ENCODE data around the gene ZNF780A.
A peak's percentile ranks its signal among the peaks of the same experiment; 100 is the strongest.
"Not testable (repeated sequence)": the region's sequence is repeated elsewhere in the genome, so short reads cannot be mapped to it uniquely, and the experiment has no call there.

Gene ZNF780A

DNA sequence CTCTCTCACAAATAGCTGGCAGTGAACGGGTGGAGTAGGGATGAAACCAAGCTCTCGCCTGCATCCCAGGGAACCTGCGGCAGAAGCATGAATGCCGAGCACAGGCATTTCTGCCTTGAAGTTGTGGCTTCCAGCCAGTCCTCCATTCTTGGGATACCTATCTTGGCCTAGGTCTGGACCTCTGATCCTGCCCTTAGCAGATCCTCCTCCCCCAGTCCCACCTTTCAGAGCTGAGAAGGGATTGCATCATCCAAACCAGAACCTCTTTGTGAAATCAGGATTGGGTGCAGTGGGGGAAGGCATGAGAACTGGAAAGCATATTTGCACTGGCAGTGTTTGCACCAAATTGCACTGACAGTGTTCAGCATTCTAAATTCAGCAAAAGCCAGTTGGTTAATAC is 5.8 kb downstream of the ZNF780A start:
- DNase-seq (ENCODE audit: low read depth, low spot score): no peak

GRCh38 chr19:40081411-40081810 is 9.3 kb downstream of the ZNF780A start:
- DNase-seq (ENCODE audit: low read depth, low spot score): no peak

DNA sequence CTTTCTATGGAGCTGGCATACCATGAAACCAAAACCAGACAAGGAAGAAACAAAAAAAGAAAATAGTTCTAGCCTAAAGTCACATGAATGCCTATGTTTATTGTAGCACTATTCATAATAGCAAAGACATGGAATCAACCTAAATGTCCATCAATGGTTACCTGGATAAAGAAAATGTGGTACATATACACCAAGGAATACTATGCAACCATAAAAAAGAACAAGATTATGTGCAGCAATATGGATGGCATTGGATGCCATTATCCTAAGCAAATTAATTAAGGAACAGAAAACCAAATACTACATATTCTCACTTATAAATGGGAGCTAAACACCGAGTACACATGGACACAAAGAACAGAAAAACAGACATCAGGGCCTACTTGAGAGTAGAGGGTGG is 10.5 kb downstream of the ZNF780A start:
- DNase-seq (ENCODE audit: low read depth, low spot score): no peak

DNA sequence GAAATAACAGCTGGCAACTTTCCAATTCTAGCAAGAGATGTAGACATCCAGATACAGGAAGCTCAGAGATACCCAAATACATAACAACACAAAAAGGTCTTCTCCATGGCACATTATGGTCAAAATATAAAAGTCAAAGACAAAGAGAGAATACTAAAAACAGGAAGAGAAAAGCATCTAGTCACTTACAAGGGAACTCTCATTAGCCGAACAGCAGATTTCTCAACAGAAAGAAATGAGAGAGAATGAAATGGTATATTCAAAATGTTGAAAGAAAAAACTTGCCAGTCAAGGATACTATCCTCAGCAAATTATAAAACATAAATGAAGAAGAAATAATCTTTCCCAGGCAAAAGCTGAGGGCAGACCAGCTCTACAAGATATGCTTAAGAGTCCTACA is 12.4 kb downstream of the ZNF780A start:
- DNase-seq (ENCODE audit: low read depth, low spot score): no peak

GRCh38 chr19:40070058-40070457 is 20.7 kb downstream of the ZNF780A start:
- DNase-seq (ENCODE audit: low read depth, low spot score): no peak

GRCh38 chr19:40059624-40060023 is 31.1 kb downstream of the ZNF780A start:
- no peak for DNase-seq (ENCODE audit: low read depth, low spot score)

- no peak for DNase-seq (ENCODE audit: low read depth, low spot score)
These were observed 33.6 kb downstream of the ZNF780A start for GRCh38 chr19:40057166-40057565.

GRCh38 chr19:40056505-40056904 is 34.2 kb downstream of the ZNF780A start:
- DNase-seq (ENCODE audit: low read depth, low spot score): no peak

DNA sequence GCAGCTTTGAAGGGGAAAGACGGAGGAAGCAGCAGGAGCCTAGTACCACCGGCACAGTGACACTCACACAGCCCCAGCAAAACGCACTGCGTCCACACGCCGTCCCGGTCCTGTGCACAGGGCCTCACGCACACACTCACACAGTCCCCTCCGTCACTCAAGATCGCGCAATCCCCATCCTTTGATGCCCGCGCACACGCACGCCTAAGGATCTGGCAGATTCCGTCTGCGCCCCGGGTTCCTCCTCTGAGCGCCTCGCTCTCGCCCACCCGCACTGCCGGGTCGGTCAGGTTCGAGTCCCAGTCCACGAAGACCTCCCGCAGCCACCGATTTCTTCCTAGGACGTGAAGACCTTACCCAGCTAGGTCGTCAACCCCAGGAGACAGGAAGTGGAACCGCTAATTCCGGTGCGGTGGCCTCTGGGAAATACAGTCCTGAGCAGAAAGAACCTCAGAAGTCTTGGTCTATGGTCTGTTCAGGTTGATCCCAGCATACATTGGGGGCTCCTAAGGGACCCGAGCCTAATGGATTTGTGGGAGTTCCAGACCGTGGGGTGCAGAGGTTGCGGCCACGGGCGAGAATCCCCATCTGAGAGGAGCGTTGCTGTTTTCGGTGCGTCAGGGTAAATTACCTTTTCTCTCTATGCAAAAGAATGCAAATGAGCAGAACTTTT is 34.8 kb downstream of the ZNF780A start, which contains the start of gene ZNF780B:
Gene ZNF780B, minus strand, starts transcription at position 400 of the 673 bp plus-strand sequence. CDS start 5,899 bp downstream, outside the sequence.
- peak; percentile 63 for DNase-seq (ENCODE audit: low read depth, low spot score)

DNA sequence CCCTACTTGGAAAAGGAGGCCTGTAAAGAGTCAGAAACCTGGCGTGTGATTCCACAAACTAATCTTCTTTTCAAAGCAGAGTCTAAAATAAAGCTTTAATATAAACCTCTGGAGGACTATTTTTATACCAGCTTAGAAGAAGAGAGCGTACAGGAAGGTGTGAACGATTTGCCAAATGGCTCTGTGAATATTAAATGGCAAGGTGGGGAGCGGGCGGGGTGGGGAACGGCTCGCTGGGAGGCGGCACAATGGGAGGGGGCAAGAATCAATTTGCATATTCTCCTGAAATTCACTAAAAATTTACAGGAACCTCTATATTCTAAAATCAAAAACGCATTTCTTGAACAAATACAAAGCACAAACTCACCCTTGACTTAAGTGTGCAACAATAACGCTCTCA is 35.7 kb downstream of the ZNF780A start:
- no peak for DNase-seq (ENCODE audit: low read depth, low spot score)

GRCh38 chr19:40054632-40055031 is 36.1 kb downstream of the ZNF780A start:
- no peak for DNase-seq (ENCODE audit: low read depth, low spot score)

GRCh38 chr19:40053491-40053890 is 37.3 kb downstream of the ZNF780A start:
- no peak for DNase-seq (ENCODE audit: low read depth, low spot score)

- DNase-seq (ENCODE audit: low read depth, low spot score): not testable (repeated sequence)
These were observed 49.0 kb downstream of the ZNF780A start for GRCh38 chr19:40041718-40042117.

- not testable (repeated sequence) for DNase-seq (ENCODE audit: low read depth, low spot score)
These were observed 52.7 kb downstream of the ZNF780A start for GRCh38 chr19:40038047-40038446.

- DNase-seq (ENCODE audit: low read depth, low spot score): no peak
These were observed 54.7 kb downstream of the ZNF780A start for GRCh38 chr19:40035996-40036395.

DNA sequence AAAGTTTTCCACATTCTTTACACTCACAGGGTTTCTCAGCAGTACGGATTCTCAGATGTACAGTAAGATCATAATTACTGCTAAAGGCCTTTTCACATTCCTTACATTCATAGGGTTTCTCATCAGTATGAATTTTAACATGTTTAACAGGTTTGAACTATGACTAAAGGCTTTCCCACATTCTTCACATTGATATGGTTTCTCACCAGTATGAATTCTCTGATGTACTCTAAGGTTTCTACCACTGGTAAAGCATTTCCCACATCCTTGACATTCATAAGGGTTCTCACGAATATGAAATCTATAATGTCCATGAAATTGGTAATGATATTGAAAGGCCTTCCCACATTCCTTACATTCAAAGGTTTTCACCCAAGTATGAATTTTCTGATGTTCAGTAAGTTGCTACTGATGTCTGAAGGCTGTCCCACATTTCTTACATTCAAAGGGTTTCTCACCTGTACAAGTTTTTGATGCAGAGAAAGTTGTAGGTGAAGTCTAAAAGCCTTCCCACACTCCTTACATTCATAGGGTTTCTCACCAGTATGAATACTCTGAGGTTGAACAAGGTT is 56.7 kb downstream of the ZNF780A start:
- no peak for DNase-seq (ENCODE audit: low read depth, low spot score)

DNA sequence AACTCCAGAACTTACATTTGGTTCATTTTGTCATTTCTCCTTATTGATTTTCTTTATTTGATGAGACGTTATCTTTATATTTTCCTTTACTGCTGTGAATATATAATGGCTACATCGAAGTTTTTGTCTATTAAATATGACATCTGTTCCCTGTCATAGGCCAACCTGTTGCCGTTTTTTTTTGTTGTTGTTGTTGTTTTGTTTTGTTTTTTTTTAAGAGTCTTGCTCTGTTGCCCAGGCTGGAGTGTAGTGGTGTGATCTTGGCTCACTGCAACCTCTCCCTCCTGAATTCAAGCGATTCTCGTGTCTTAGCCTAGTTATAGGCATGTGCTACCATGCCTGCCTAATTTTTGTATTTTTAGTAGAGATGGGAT is 64.2 kb downstream of the ZNF780A start:
- DNase-seq (ENCODE audit: low read depth, low spot score): no peak

DNA sequence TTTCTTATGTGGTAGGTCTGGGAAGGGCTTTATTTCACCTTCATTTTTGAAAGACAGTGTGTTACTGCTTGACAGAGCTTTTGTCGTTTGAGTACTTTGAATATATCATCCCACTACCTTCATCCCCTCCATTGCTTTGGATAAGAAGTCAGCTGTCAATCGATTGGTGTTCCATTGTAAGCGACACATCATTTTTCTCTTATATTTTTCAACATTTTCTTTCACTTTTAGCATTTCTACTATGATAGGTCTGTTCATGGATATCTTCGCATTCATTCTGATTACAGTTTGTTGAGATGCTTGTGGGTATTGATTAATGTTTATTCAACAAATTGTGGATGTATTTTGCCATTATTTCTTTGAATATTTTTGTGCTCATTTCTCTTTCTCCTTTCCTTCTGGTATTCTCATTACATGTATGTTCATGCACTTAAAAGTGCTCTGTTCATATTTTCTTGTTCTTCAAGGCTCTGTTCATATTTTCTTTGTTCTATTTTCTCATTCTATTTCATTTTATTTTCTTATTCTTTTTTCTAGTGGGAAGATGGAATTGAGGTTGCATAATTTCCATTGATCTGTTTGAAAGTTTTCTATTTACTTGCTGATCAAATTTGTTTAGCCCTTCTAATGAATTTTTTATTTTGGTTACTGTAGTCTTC is 64.7 kb downstream of the ZNF780A start:
- no peak for DNase-seq (ENCODE audit: low read depth, low spot score)

DNA sequence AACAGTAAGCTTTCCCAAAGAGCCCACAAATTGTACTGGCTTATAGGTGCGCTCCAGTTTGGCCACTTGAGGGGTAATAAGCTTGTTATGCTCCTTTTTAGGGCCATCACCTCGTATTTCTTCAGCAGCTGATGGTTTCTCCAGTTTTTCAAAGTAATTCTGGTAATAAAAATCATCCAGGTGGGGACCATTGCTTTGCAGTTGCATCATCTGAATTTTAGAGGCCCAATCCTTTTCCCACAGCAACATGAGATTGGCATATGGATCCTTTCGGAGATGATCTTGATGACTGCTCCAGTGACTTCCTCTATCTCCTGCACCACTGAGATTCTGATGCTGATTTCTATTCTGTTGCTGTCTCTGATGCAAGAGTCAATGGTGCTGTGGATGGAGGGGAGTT is 66.8 kb downstream of the ZNF780A start:
- DNase-seq (ENCODE audit: low read depth, low spot score): no peak

Data from iPS DF 19.7 (cell line).